Mammary epithelial cell (primary cell): Measurements from ENCODE around the gene MRPL44.

Experiments used
- CTCF ChIP-seq, 2 donors: IDR thresholded peaks in 1 of 2; conservative IDR thresholded peaks in 1 of 2; 2 replicates each; pipeline ENCODE4 v1.5.1; 2011 to 2012; ENCODE audit warnings: inconsistent platforms in 2 of 2, low read length in 2 of 2, mild to moderate bottlenecking in 2 of 2, control low read depth in 1 of 2, low read depth in 1 of 2; ENCODE audit not compliant: insufficient read depth in 1 of 2; ENCODE audit errors: extremely low read depth in 1 of 2
- EZH2 ChIP-seq: IDR thresholded peaks from 2 replicates; pipeline ENCODE4 v1.6.1; 2012; ENCODE audit warnings: low read length, inconsistent platforms, borderline replicate concordance

DNA sequence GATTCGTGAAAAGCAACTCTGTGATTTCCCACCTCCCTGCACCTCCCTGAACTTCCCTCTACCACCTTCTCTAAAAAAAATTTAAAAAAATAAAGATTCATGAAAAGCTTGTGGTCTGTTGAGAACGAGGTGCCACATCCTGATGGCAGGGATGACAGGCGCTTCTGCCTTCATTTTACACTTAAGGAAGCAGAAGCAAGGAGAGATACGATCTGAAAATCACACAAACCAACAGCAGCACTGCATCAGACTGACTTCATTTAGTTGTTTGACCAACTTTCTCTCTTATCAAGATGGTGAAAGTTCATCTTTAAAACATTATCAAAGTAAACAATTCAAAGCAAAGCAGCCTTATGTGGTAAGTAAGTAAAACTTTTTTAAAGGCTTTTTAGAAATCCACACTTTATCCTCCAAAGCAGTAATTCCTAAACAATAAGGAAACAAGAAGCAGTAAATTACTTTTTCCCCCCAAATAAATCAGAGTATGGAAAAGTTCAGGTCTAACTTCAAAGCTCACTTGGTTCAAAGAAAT lies 27.6 kb upstream of the MRPL44 start:
- no peak for TF ChIP-seq CTCF (conservative IDR thresholded peaks at IDR 0.05 in 1 of 2, IDR thresholded peaks at IDR 0.05 in 1 of 2; ENCODE audit: extremely low read depth in 1 of 2, insufficient read depth in 1 of 2, low read depth in 1 of 2, low read length in 2 of 2)
- no peak for TF ChIP-seq EZH2
